ENCODE measurements around the gene USH2A.

GRCh38 chr1:216310776-216311175 is 112.5 kb downstream of the USH2A start:
- TF ChIP-seq ZNF704 (tag by site-specific recombination; IDR thresholded peaks at IDR 0.05) (no peak), ZNF670 (tag by site-specific recombination; IDR thresholded peaks at IDR 0.05; ENCODE audit: low read depth) (no peak), ZNF416 (tag by site-specific recombination; IDR thresholded peaks at IDR 0.05) (no peak), CTCF (tag by site-specific recombination; IDR thresholded peaks at IDR 0.05) (no peak), REPIN1 (tag by site-specific recombination; IDR thresholded peaks at IDR 0.05; ENCODE audit: low read depth) (no peak), ELK4 (IDR thresholded peaks at IDR 0.05; ENCODE audit: borderline replicate concordance, low read depth, low read length) (no peak), ZFP3 (tag by site-specific recombination; IDR thresholded peaks at IDR 0.05; ENCODE audit: low read depth) (no peak), TRIM28 (IDR thresholded peaks at IDR 0.05; ENCODE audit: borderline replicate concordance, low read length) (0 out of 2 replicates have a peak, but pooled peaks have one; percentile 15), ZNF23 (tag by site-specific recombination; IDR thresholded peaks at IDR 0.05; ENCODE audit: borderline replicate concordance) (no peak), ZBTB11 (tag by site-specific recombination; conservative IDR thresholded peaks at IDR 0.05; ENCODE audit: low read depth) (no peak)

Data from HEK293 (cell line).